C4-2B (cell line): ENCODE data around the gene PARD3.

Experiments used
- H3K27ac ChIP-seq: fragments of 450-650 bp; 2 replicates; pipeline ENCODE4 v1.5.1; 2017
- ZFX ChIP-seq: fragments of 450-650 bp; IDR thresholded peaks from 2 replicates; pipeline ENCODE4 v1.6.1; 2017
- TF ChIP-seq, protein P1 (sequence below): fragments of 450-650 bp; conservative IDR thresholded peaks from 2 replicates; pipeline ENCODE4 v1.5.1; 2017; ENCODE audit warnings: mild to moderate bottlenecking

PARD3 gene

GRCh38 chr10:34731213-34731612 is 83.9 kb downstream of the PARD3 start:
- H3K27ac ChIP-seq: no peak overlapping the region
- TF ChIP-seq ZFX: no peak
- TF ChIP-seq, protein P1, sequence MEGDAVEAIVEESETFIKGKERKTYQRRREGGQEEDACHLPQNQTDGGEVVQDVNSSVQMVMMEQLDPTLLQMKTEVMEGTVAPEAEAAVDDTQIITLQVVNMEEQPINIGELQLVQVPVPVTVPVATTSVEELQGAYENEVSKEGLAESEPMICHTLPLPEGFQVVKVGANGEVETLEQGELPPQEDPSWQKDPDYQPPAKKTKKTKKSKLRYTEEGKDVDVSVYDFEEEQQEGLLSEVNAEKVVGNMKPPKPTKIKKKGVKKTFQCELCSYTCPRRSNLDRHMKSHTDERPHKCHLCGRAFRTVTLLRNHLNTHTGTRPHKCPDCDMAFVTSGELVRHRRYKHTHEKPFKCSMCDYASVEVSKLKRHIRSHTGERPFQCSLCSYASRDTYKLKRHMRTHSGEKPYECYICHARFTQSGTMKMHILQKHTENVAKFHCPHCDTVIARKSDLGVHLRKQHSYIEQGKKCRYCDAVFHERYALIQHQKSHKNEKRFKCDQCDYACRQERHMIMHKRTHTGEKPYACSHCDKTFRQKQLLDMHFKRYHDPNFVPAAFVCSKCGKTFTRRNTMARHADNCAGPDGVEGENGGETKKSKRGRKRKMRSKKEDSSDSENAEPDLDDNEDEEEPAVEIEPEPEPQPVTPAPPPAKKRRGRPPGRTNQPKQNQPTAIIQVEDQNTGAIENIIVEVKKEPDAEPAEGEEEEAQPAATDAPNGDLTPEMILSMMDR: no peak

GRCh38 chr10:34730726-34731125 is 84.4 kb downstream of the PARD3 start:
- TF ChIP-seq, protein P1: no peak
- no peak for TF ChIP-seq ZFX
- no peak overlapping the region for H3K27ac ChIP-seq

GRCh38 chr10:34729619-34730018 is 85.5 kb downstream of the PARD3 start:
- no peak overlapping the region for H3K27ac ChIP-seq
- TF ChIP-seq, protein P1: no peak
- TF ChIP-seq ZFX: no peak

DNA sequence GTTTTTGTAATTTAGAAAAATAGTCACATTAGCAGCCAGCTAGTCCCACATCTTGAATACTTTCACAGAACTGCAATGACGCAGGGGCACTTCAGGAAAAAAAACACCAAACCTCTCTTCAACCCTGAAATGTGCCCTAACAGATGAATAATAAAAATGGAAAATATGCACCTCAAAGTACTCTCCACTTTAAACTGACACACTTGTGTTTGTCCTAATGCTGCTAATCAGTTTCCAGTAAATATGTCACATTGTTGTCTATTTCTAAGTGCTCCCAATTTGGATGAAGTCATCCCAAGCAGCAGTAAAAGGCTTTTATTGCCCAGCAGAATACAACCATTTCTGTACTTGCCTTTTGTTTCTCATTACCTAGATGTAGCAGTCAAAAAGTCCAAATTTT is 86.7 kb downstream of the PARD3 start:
- no peak overlapping the region for H3K27ac ChIP-seq
- TF ChIP-seq, protein P1: no peak
- no peak for TF ChIP-seq ZFX

- H3K27ac ChIP-seq: no peak overlapping the region
- TF ChIP-seq, protein P1: no peak
- TF ChIP-seq ZFX: no peak
These were observed 87.5 kb downstream of the PARD3 start for GRCh38 chr10:34727595-34728033.

DNA sequence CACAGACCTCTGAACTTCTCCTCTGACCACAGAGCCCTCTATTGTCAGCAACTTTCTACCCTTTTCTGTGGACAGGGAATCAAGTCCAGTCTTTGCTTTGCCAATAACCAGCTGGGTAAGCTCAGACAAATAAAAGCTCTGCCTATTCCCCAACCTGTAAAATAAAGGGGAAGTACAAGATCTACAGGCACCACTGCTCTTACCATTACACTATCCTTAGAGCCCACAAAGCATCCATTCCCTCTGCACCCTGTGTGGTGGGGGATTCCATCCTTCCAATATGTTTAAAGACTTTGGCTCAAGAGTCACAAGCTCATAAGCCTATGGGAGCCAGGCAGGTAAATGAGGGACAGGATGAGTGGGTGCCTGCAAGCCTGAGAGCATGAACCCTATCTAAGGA is 88.2 kb downstream of the PARD3 start:
- TF ChIP-seq, protein P1: no peak
- TF ChIP-seq ZFX: no peak
- no peak overlapping the region for H3K27ac ChIP-seq

- TF ChIP-seq ZFX: no peak
- TF ChIP-seq, protein P1: peak; percentile 46; the same call in 1 of the 2 replicates
- no peak overlapping the region for H3K27ac ChIP-seq
These were observed 91.3 kb downstream of the PARD3 start for GRCh38 chr10:34723750-34724149.
